ENCODE data around the gene TLR1. TPM values are rescaled to one million over a fixed set of nuclear protein-coding genes. Genes with fewer than 3 reads are reported as not detected.
"Not testable (repeated sequence)": the region's sequence is repeated elsewhere in the genome, so short reads cannot be mapped to it uniquely, and the experiment has no call there.

The TLR1 gene
- total RNA-seq, 2 donors from 2014 or later, result 16.6 to 22.9 TPM

DNA sequence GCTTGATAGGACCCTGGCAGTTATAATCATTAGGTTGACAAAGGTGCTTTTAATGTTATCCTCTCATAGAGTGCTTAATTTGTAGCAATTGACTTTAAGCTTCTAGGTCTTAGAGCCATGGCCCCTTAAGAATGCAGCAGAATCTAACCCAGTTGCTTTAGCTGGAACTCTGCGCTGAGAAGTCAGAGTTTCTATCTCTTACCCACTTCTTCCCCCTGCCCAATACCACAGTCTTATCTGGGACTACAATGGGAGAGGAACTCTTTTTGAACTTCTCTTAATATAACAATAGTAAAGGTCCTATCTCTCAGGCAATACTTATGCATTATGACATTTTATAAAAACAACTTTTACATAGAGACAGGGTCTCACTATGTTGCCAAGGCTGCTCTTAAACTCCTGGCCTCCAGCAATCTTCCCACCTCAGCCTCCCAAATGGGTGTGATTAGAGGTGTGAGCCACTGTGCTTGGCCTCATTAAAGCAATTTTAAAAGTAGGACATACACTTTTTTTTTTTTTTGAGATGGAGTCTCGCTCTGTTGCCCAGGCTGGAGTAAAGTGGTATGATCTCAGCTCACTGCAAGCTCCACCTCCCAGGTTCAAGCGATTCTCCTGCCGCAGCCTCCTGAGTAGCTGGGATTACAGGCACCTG is 23.6 kb downstream of the TLR1 start:
- Mint-ChIP-seq H3K4me1 (peaks cover 7% of the 10 kb centered on the region), H3K27ac (no peak overlapping the region), H3K36me3 (ENCODE audit: low read depth) (peaks cover 3% of the 10 kb centered on the region), H3K27me3 (peaks cover 5% of the 10 kb centered on the region), H3K4me3 (no peak overlapping the region)
- ATAC-seq, result no peak
- no peak for DNase-seq
- H3K9me3 ChIP-seq (ENCODE audit: control insufficient read depth, low read length, poor library complexity, severe bottlenecking), result no peaks in the 10 kb centered on the region

DNA sequence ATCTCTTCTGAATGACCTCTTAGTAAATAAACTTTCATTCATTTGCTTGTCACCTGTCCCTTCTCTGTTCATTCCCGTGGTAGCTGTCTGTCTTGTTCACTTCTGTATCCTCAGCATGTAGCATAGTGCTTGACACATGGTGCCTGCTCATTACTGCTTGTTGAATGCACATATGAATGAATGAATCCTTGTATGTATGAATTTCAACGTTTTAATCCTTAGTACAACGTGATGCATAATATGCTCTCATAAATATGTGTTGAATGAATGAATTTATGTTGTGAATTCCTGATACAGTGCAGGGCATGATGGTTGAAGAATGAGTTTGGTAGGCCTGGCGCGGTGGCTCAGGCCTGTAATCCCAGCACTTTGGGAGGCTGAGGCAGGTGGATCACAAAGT is 24.8 kb downstream of the TLR1 start:
- Mint-ChIP-seq H3K27me3 (peaks cover 5% of the 10 kb centered on the region), H3K4me1 (peaks cover 7% of the 10 kb centered on the region), H3K4me3 (no peak overlapping the region), H3K36me3 (ENCODE audit: low read depth) (peaks cover 3% of the 10 kb centered on the region), H3K27ac (no peak overlapping the region)
- ATAC-seq (no peak), DNase-seq (no peak)
- no peaks in the 10 kb centered on the region for H3K9me3 ChIP-seq (ENCODE audit: control insufficient read depth, low read length, poor library complexity, severe bottlenecking)

DNA sequence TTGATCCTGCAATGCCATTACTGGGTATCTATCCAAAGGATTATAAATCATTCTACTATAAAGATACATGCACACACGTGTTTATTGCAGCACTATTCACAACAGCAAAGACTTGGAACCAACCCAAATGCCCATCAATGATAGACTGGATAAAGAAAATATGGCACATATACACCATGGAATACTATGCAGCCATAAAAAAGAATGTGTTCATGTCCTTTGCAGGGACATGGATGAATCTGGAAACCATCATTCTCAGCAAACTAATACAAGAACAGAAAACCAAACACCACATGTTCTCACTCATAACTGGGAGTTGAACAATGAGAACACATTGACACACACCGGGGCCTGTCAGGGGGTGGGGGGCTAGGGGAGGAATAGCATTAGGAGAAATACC is 26.7 kb downstream of the TLR1 start:
- DNase-seq, result not testable (repeated sequence)

DNA sequence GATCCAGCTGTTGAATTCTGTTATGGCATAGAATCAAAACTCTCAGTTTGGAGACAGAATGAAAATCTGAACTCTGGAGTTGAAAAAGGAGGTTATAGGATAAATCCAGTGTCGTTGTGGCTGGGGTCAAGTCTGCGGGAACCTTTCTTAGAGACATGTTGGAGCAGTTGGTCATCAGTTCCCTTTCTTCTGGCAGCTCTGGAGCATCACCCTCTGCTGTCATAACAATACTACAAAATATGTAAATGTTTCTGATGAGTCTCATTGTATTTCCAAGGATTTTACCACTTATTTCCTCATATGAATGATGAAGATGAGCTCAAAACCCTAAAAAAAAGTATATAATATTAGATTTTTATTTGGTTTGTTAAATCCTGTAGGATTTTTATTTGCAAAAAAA is 29.3 kb downstream of the TLR1 start:
- H3K9me3 ChIP-seq (ENCODE audit: control insufficient read depth, low read length, poor library complexity, severe bottlenecking), result no peaks in the 10 kb centered on the region
- Mint-ChIP-seq H3K4me1 (peaks cover 3% of the 10 kb centered on the region), H3K36me3 (ENCODE audit: low read depth) (peaks cover 5% of the 10 kb centered on the region), H3K27me3 (peaks cover 5% of the 10 kb centered on the region), H3K4me3 (no peak overlapping the region), H3K27ac (no peak overlapping the region)
- DNase-seq (no peak), ATAC-seq (no peak)

More for the DNA sequence above, 26.7 kb downstream of the TLR1 start:
- not testable (repeated sequence) for H3K9me3 ChIP-seq (ENCODE audit: control insufficient read depth, low read length, poor library complexity, severe bottlenecking); H3K4me1 Mint-ChIP-seq; ATAC-seq; H3K27ac Mint-ChIP-seq; H3K27me3 Mint-ChIP-seq; H3K4me3 Mint-ChIP-seq; H3K36me3 Mint-ChIP-seq (ENCODE audit: low read depth)

DNA sequence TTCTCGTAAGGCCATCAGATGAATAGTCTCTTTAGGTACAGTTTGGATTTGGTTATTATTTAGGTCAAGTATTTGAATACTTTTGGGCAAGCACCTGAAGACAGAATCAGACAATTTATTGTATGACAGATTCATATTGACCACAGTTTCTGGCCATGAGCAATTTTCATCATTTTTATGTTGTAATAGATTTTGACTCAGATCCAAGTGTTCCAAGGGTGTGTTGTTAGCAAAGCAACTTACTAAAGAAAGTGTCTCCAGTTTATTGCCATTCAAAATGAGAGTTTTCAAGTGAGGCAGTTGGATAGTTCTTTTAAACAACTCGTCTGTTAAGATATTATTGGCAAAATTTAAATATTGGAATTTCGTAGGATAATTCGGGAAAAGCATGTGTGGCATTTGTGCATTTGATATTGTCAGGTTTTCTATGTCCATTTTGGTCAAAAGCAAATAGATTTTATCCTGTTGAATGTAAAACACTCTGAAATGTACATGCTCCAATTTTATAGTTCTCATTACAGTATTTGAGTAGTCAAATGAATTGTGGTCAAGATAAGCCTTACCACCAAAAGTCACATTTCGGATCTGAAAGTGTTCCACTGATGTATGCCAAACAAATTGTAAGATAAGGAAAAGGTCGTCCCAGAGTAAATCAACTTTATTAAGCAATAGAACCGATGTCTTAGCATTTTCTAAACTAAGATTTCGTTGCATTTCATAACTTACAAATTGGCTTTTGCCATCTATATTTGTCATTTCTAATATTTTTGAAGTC is 30.2 kb downstream of the TLR1 start:
- no peak overlapping the region for H3K27ac Mint-ChIP-seq
- ATAC-seq, result no peak
- H3K4me1 Mint-ChIP-seq, result no peaks in the 10 kb centered on the region
- peaks cover 2% of the 10 kb centered on the region for H3K36me3 Mint-ChIP-seq (ENCODE audit: low read depth)
- H3K9me3 ChIP-seq (ENCODE audit: control insufficient read depth, low read length, poor library complexity, severe bottlenecking), result no peaks in the 10 kb centered on the region
- no peaks in the 10 kb centered on the region for H3K27me3 Mint-ChIP-seq
- no peak overlapping the region for H3K4me3 Mint-ChIP-seq
- DNase-seq, result no peak

DNA sequence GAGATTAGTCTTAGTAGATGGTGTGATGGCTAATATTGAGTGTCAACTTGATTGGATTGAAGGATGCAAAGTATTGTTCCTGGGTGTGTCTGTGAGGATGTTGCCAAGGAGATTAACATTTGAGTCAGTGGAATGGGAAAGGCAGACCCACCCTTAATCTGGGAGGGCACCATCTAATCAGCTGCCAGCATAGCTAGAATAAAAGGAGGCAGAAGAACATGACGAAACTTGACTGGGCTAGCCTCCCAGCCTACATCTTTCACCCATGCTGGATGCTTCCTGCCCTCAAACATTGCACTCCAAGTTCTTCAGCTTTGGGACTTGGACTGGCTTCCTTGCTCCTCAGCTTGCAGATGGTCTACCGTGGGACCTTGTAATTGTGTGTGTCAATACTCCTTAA is 34.3 kb downstream of the TLR1 start:
- not testable (repeated sequence) for H3K9me3 ChIP-seq (ENCODE audit: control insufficient read depth, low read length, poor library complexity, severe bottlenecking); H3K36me3 Mint-ChIP-seq (ENCODE audit: low read depth); H3K27me3 Mint-ChIP-seq; H3K4me1 Mint-ChIP-seq; DNase-seq; H3K4me3 Mint-ChIP-seq; ATAC-seq; H3K27ac Mint-ChIP-seq

DNA sequence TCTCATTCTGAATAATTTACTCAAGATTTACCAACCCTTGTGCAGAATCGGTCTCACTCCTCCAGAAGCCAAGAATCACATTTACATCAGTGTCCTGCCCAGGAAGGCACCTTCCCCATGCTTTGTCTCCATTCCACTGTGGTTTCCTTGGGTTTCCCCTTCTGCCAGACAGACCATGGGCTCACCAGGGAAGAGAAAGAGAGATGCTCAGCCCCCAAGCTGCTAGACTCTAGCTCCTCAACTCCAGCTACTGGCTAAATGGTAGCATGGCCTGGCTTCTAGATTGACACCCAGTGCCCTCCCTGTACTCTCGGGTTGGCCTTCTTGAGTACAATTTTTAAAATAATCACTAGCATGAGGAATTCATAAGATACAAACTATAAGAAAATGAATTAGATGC is 34.7 kb downstream of the TLR1 start:
- ATAC-seq, result no peak
- peaks cover 2% of the 10 kb centered on the region for H3K36me3 Mint-ChIP-seq (ENCODE audit: low read depth)
- no peak overlapping the region for H3K27ac Mint-ChIP-seq
- no peak for DNase-seq
- no peaks in the 10 kb centered on the region for H3K27me3 Mint-ChIP-seq
- no peak overlapping the region for H3K4me3 Mint-ChIP-seq
- H3K4me1 Mint-ChIP-seq, result no peaks in the 10 kb centered on the region
- no peaks in the 10 kb centered on the region for H3K9me3 ChIP-seq (ENCODE audit: control insufficient read depth, low read length, poor library complexity, severe bottlenecking)

DNA sequence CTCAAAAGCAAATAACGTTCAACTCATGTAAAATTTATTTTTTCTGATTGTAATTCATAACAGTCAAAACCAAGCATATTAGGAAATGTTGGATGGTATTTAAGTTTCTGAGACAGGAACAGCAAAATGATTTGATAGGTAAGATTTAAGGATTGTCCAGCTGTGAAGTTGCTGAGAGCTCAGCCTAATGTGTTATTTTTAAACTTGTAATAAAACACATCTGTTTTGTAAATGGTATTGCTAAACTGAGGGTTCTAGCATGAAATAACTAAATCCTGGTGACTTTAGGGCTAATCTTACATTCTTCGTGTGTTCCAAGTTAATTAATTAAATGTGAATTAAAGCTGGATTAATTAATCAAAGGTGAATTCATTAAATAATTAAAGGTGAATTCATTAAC is 35.1 kb downstream of the TLR1 start:
- Mint-ChIP-seq H3K4me3 (no peak overlapping the region), H3K27ac (no peak overlapping the region), H3K27me3 (no peaks in the 10 kb centered on the region), H3K4me1 (no peaks in the 10 kb centered on the region), H3K36me3 (ENCODE audit: low read depth) (peaks cover 2% of the 10 kb centered on the region)
- no peaks in the 10 kb centered on the region for H3K9me3 ChIP-seq (ENCODE audit: control insufficient read depth, low read length, poor library complexity, severe bottlenecking)
- ATAC-seq, result no peak
- DNase-seq, result no peak

DNA sequence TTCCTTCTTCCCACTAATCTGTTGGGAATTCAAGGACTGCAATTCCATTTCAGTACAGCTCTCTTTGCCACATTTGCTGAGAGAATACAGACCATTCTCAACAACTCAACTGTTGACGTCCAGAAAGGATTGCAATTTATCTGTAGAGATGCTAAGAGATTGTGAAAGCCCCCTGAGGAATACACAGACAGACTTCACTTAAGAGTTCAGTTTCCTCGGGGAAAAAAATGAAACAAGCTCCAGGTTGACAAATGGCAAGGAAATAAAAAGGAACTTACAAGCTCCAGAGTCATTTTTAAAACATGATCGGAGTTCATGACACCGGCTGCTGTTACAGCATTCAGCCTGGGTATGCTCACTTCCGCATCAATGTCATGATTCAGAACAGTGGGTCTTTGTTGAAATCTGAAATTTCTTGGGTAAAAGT is 35.6 kb downstream of the TLR1 start:
- H3K4me3 Mint-ChIP-seq, result no peak overlapping the region
- ATAC-seq (no peak), DNase-seq (no peak)
- peaks cover 2% of the 10 kb centered on the region for H3K36me3 Mint-ChIP-seq (ENCODE audit: low read depth)
- H3K27me3 Mint-ChIP-seq, result no peaks in the 10 kb centered on the region
- no peak overlapping the region for H3K27ac Mint-ChIP-seq
- H3K4me1 Mint-ChIP-seq, result no peaks in the 10 kb centered on the region
- no peaks in the 10 kb centered on the region for H3K9me3 ChIP-seq (ENCODE audit: control insufficient read depth, low read length, poor library complexity, severe bottlenecking)

DNA sequence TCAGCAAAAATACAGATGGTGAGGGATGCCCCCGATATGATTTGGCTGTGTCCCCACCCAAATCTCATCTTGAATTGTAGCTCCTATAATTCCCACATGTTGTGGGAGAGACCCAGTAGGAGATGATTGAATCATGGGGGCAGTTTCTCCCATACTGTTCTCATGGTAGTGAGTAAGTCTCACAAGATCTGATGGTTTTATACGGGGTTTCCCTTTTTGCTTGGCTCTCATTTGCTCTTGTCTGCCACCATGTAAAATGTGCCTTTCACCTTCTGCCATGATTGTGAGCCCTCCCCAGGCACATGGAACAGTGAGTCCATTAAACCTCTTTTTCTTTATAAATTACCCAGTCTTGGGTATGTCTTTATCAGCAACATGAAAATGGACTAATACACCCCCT is 37.7 kb downstream of the TLR1 start:
- H3K4me3 Mint-ChIP-seq; ATAC-seq; H3K36me3 Mint-ChIP-seq (ENCODE audit: low read depth); H3K9me3 ChIP-seq (ENCODE audit: control insufficient read depth, low read length, poor library complexity, severe bottlenecking); H3K27ac Mint-ChIP-seq; DNase-seq; H3K27me3 Mint-ChIP-seq; H3K4me1 Mint-ChIP-seq: not testable (repeated sequence)

DNA sequence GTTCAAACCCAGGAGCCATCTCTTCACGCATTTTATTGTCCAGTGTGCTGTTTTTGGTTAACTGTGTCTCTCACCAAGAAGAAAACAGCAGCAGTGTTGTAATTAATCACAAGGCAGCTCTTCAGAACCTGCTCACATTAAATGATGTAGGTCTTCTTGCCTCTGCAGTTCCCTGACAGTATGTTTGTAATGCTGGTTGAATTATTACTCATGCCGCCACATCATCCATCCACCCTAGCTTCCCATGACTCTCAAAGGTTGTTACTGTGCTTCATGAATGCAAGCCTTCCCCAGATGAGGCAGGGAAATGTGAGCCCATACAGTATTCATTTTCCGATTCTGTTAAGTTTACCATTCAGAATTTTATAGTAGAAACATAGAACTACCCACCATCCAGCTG is 39.2 kb downstream of the TLR1 start:
- Mint-ChIP-seq H3K4me3 (no peak overlapping the region), H3K4me1 (peaks cover 11% of the 10 kb centered on the region), H3K27me3 (peaks cover 6% of the 10 kb centered on the region), H3K36me3 (ENCODE audit: low read depth) (peaks cover 2% of the 10 kb centered on the region), H3K27ac (no peak overlapping the region)
- ATAC-seq (no peak), DNase-seq (no peak)
- H3K9me3 ChIP-seq (ENCODE audit: control insufficient read depth, low read length, poor library complexity, severe bottlenecking), result no peaks in the 10 kb centered on the region

DNA sequence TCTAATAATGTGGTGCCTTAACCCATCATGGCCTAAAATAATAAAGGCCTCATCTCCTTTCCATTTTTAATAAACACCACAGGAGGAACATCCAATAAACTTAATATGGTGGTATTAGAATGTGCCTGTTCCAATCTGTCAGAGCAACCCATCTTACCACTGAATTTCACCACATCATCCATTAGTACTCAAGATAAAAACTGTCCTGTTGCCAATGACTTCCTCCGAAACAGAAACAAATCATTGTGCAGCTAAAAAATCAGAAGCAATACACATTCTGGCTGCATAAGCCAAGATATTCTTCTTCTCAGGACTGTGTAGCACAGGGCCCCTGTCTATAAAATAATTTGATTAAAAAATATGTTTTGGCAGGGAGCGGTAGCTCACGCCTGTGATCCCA is 40.3 kb downstream of the TLR1 start:
- H3K36me3 Mint-ChIP-seq (ENCODE audit: low read depth), result peaks cover 2% of the 10 kb centered on the region
- H3K4me1 Mint-ChIP-seq, result peaks cover 13% of the 10 kb centered on the region
- H3K4me3 Mint-ChIP-seq, result no peak overlapping the region
- ATAC-seq, result no peak
- H3K9me3 ChIP-seq (ENCODE audit: control insufficient read depth, low read length, poor library complexity, severe bottlenecking), result no peaks in the 10 kb centered on the region
- no peak for DNase-seq
- peaks cover 6% of the 10 kb centered on the region for H3K27me3 Mint-ChIP-seq
- H3K27ac Mint-ChIP-seq, result no peak overlapping the region

DNA sequence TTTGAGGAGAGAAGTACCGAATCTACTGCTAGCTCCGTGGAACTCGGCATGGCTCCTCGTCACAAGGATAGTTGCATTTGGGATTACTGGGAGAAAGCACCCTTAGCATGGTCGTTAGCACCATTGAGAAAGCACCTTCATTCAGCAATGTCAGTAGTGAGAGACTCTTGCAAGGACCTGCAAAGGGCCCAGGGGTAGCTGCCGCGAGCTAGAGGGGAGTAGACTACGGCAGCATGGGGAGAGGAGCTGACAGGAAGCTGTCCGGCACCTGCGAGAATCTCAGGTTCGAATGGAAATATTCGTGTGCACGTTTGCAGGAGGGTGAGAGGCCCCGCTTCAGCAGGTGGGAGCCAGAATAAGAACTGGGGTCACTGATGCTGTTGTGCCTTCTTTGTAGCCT is 42.0 kb downstream of the TLR1 start:
- H3K9me3 ChIP-seq (ENCODE audit: control insufficient read depth, low read length, poor library complexity, severe bottlenecking), result no peaks in the 10 kb centered on the region
- ATAC-seq (no peak), DNase-seq (no peak)
- Mint-ChIP-seq H3K4me1 (peaks cover 15% of the 10 kb centered on the region), H3K27me3 (peaks cover 6% of the 10 kb centered on the region), H3K4me3 (peak overlapping the region; percentile 77), H3K36me3 (ENCODE audit: low read depth) (peaks cover 2% of the 10 kb centered on the region), H3K27ac (peak overlapping the region; percentile 49)

DNA sequence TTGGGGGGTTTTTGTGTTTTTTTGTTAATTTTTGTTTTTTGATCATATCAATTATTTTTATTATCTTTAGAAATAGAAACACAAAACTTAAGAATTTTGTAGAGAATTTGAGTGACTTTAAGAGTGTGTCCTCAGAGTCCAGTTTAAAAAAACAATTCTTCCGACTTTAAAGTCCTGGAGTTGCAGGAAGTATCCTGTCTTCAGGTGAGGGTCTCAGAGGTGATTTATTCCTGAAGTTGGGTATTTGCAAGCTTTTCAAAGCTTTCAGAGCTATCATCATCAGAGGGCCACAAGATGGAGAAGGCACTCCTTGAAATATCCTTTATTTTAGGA is 44.8 kb downstream of the TLR1 start:
- H3K27ac Mint-ChIP-seq, result no peak overlapping the region
- peaks cover 15% of the 10 kb centered on the region for H3K4me1 Mint-ChIP-seq
- peaks cover 6% of the 10 kb centered on the region for H3K27me3 Mint-ChIP-seq
- H3K9me3 ChIP-seq (ENCODE audit: control insufficient read depth, low read length, poor library complexity, severe bottlenecking), result no peaks in the 10 kb centered on the region
- no peak for DNase-seq
- peaks cover 2% of the 10 kb centered on the region for H3K36me3 Mint-ChIP-seq (ENCODE audit: low read depth)
- ATAC-seq, result no peak
- H3K4me3 Mint-ChIP-seq, result no peak overlapping the region

All from T-helper 17 cell (primary cell).